Ishikawa (cell line): ENCODE measurements around the gene NR3C1.
A peak's percentile ranks its signal among the peaks of the same experiment; 100 is the strongest.

Source experiments
- CEBPB ChIP-seq: IDR thresholded peaks from 2 replicates; pipeline ENCODE4 v1.6.1; 2012
- CREB1 ChIP-seq: IDR thresholded peaks from 2 replicates; pipeline ENCODE4 v1.6.1; 2012; ENCODE audit warnings: low read depth
- EGR1 ChIP-seq: IDR thresholded peaks from 2 replicates; pipeline ENCODE4 v1.6.1; 2012
- EP300 ChIP-seq: IDR thresholded peaks from 2 replicates; pipeline ENCODE4 v1.6.1; 2012; ENCODE audit warnings: borderline replicate concordance
- FOXM1 ChIP-seq: IDR thresholded peaks from 2 replicates; pipeline ENCODE4 v1.6.1; 2012; ENCODE audit warnings: low read depth, borderline replicate concordance
- MAX ChIP-seq: IDR thresholded peaks from 2 replicates; pipeline ENCODE4 v1.6.1; 2012
- NFIC ChIP-seq: IDR thresholded peaks from 2 replicates; pipeline ENCODE4 v1.6.1; 2012
- RAD21 ChIP-seq: IDR thresholded peaks from 2 replicates; pipeline ENCODE4 v1.6.1; 2012; ENCODE audit warnings: low read depth
- TAF1 ChIP-seq: IDR thresholded peaks from 2 replicates; pipeline ENCODE4 v1.6.1; 2012; ENCODE audit warnings: low read depth, mild to moderate bottlenecking
- TCF12 ChIP-seq: IDR thresholded peaks from 2 replicates; pipeline ENCODE4 v1.6.1; 2012; ENCODE audit warnings: low read depth
- TEAD4 ChIP-seq: IDR thresholded peaks from 2 replicates; pipeline ENCODE4 v1.6.1; 2012
- YY1 ChIP-seq: IDR thresholded peaks from 2 replicates; pipeline ENCODE4 v1.6.1; 2012; ENCODE audit warnings: low read depth
- ZBTB7A ChIP-seq: IDR thresholded peaks from 2 replicates; pipeline ENCODE4 v1.6.1; 2012; ENCODE audit warnings: low read depth
- TF ChIP-seq, protein P1 (sequence below): IDR thresholded peaks from 2 replicates; pipeline ENCODE4 v1.6.1; 2012
- TF ChIP-seq, protein P2 (sequence below): IDR thresholded peaks from 2 replicates; pipeline ENCODE4 v1.6.1; 2012; ENCODE audit warnings: low read depth, mild to moderate bottlenecking

NR3C1 gene

DNA sequence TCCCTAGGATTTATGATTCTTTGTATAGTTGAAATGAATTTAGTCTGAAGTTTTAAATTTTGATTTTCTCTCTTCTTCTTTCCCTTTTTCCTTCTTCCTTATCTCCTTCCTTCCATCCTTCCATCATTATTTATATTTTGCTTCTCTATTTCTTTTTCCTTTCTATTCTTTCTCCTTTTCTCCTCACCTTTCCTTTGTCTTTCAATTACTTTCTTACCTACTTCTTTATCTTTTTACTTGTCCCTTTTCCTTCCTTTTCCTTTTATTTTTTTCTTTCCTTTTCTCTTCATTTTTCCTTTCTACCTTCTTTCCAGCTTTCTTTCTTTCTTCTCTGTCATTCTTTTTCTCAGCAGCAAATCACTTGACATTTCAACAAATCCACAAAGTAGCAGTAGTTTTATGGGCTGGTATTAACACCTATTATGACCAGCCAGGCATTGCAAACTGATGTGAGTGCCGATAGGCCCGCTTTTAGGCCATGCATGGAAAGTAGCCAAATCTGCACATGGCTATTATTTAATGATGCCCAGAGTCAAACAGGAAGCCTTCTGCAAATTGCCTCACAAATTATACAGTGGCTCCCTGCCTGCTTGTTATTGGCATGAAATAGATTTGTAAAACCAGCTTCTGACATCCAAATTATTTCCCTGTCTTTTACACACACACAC, 37.1 kb upstream of the NR3C1 start:
- TF ChIP-seq NFIC = peak; percentile 21; the same call in 1 of the 2 replicates
- TF ChIP-seq TEAD4 = no peak
- TF ChIP-seq MAX = no peak
- TF ChIP-seq CREB1 = no peak

- TF ChIP-seq TAF1 = no peak
- TF ChIP-seq MAX = no peak
- TF ChIP-seq CREB1 = no peak
- TF ChIP-seq FOXM1 = no peak
- no peak for TF ChIP-seq RAD21
- TF ChIP-seq CEBPB = no peak
- no peak for TF ChIP-seq NFIC
- TF ChIP-seq, protein P1, sequence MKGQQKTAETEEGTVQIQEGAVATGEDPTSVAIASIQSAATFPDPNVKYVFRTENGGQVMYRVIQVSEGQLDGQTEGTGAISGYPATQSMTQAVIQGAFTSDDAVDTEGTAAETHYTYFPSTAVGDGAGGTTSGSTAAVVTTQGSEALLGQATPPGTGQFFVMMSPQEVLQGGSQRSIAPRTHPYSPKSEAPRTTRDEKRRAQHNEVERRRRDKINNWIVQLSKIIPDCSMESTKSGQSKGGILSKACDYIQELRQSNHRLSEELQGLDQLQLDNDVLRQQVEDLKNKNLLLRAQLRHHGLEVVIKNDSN = no peak
- TF ChIP-seq EP300 = no peak
Measured at GRCh38 chr5:143437666-143438273, 34.3 kb upstream of the NR3C1 start.

DNA sequence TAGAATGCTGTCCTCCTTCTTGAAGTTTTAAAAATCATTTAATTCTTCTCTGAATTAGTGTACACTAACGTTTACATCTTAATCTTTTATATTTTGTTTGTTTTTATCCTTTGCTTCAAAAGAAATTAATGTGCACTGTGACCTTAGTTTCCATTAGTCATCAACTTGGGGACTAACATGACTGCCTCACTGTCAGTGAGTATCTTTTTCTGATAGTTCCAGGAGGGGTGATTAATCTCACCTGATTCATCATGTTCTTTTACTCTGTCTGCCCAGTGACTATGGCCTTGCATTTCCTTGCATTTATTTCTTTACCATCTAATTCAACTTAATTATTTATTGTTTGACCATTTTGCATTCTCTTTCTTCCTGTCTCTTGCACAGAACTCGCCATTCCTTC, 33.4 kb upstream of the NR3C1 start:
- TF ChIP-seq EP300 (no peak), TAF1 (no peak)
- TF ChIP-seq, protein P2, sequence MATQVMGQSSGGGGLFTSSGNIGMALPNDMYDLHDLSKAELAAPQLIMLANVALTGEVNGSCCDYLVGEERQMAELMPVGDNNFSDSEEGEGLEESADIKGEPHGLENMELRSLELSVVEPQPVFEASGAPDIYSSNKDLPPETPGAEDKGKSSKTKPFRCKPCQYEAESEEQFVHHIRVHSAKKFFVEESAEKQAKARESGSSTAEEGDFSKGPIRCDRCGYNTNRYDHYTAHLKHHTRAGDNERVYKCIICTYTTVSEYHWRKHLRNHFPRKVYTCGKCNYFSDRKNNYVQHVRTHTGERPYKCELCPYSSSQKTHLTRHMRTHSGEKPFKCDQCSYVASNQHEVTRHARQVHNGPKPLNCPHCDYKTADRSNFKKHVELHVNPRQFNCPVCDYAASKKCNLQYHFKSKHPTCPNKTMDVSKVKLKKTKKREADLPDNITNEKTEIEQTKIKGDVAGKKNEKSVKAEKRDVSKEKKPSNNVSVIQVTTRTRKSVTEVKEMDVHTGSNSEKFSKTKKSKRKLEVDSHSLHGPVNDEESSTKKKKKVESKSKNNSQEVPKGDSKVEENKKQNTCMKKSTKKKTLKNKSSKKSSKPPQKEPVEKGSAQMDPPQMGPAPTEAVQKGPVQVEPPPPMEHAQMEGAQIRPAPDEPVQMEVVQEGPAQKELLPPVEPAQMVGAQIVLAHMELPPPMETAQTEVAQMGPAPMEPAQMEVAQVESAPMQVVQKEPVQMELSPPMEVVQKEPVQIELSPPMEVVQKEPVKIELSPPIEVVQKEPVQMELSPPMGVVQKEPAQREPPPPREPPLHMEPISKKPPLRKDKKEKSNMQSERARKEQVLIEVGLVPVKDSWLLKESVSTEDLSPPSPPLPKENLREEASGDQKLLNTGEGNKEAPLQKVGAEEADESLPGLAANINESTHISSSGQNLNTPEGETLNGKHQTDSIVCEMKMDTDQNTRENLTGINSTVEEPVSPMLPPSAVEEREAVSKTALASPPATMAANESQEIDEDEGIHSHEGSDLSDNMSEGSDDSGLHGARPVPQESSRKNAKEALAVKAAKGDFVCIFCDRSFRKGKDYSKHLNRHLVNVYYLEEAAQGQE = no peak

GRCh38 chr5:143435210-143435657, 31.7 kb upstream of the NR3C1 start:
- TF ChIP-seq EGR1 (no peak), CREB1 (no peak), TAF1 (no peak), NFIC (no peak), FOXM1 (no peak), YY1 (no peak), ZBTB7A (no peak), MAX (no peak), RAD21 (no peak), CEBPB (no peak), EP300 (no peak), TCF12 (no peak), TEAD4 (no peak)
- TF ChIP-seq, protein P2 = no peak
- TF ChIP-seq, protein P1 = no peak

DNA sequence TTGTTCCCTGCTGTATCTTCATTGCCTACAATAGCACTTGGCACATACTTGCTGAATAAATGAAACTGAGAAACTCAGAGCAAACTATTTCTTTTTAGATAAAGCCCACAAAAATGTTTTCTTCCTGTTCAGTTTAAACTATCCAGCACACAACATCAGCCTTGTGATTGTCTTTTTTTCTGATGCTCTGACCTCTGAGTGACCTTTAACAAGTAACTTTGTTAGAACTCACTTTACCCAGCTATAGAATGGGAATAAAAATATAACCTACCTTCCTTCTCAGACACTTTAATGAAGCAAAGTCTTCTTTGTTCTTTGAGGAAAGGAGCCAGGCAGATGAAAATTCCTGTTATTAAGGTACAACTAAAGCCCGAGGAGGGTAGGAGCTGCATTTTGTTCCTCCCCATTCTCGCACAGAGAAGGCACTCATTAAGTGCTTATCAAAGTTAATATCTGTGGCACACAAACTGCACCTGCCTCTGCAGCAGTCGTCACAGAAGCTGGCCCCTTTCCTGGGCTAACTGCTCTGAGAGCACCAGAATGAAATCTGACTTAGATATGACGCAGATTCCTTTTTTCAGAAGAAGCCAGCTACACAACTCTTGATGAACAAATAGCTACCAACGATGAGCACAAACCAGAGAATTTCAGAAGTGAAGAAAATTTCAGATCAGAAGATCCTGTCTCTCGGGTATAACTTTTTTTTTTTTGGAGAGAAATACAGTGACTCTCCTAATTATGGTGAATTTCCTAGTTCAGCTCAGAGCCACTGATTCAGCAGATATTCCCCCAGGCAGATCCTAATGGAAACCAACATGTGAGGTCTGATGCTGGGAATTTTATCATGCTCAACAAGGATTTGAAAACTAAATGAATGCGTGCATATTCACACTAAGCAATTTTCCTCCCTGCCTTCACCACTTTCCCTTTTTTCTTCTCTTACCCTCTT, 31.0 kb upstream of the NR3C1 start:
- TF ChIP-seq ZBTB7A (no peak), YY1 (no peak), NFIC (no peak), FOXM1 (no peak), TCF12 (no peak), CREB1 (no peak), EP300 (no peak), RAD21 (no peak), TEAD4 (no peak), TAF1 (no peak), CEBPB (no peak), MAX (no peak), EGR1 (no peak)
- TF ChIP-seq, protein P1 = no peak
- TF ChIP-seq, protein P2 = no peak
